Measurements from ENCODE around the gene FMO3.

Gene FMO3

GRCh38 chr1:171062902-171063301 is 27.8 kb upstream of the FMO3 start:
- no peaks in the 10 kb centered on the region for H3K9me3 ChIP-seq
- H3K27me3 ChIP-seq = no peaks in the 10 kb centered on the region
- no peaks in the 10 kb centered on the region for H3K4me1 ChIP-seq (ENCODE audit: control insufficient read depth in 1 of 2, insufficient read depth in 1 of 2, low read depth in 1 of 2, low read length in 1 of 2)
- TF ChIP-seq CTCF (IDR thresholded peaks at IDR 0.05) = no peak
- H3K4me3 ChIP-seq (ENCODE audit: low read depth in 1 of 2, low read length in 1 of 2) = no peak overlapping the region
- no peaks in the 10 kb centered on the region for H3K36me3 ChIP-seq
- no peak overlapping the region for H3K27ac ChIP-seq

GRCh38 chr1:171075041-171075440 is 15.7 kb upstream of the FMO3 start:
- no peaks in the 10 kb centered on the region for H3K4me1 ChIP-seq (ENCODE audit: control insufficient read depth in 1 of 2, insufficient read depth in 1 of 2, low read depth in 1 of 2, low read length in 1 of 2)
- TF ChIP-seq CTCF (IDR thresholded peaks at IDR 0.05) = no peak
- no peaks in the 10 kb centered on the region for H3K27me3 ChIP-seq
- no peak overlapping the region for H3K4me3 ChIP-seq (ENCODE audit: low read depth in 1 of 2, low read length in 1 of 2)
- no peaks in the 10 kb centered on the region for H3K9me3 ChIP-seq
- H3K36me3 ChIP-seq = no peaks in the 10 kb centered on the region
- no peak overlapping the region for H3K27ac ChIP-seq

GRCh38 chr1:171081314-171081753 is 9.4 kb upstream of the FMO3 start:
- Histone ChIP-seq H3K27me3 (no peaks in the 10 kb centered on the region), H3K36me3 (no peaks in the 10 kb centered on the region), H3K4me1 (ENCODE audit: control insufficient read depth in 1 of 2, insufficient read depth in 1 of 2, low read depth in 1 of 2, low read length in 1 of 2) (no peaks in the 10 kb centered on the region), H3K27ac (no peak overlapping the region), H3K4me3 (ENCODE audit: low read depth in 1 of 2, low read length in 1 of 2) (no peak overlapping the region), H3K9me3 (no peaks in the 10 kb centered on the region)
- TF ChIP-seq CTCF (IDR thresholded peaks at IDR 0.05) = no peak

GRCh38 chr1:171081763-171082201 is 8.9 kb upstream of the FMO3 start:
- no peaks in the 10 kb centered on the region for H3K4me1 ChIP-seq (ENCODE audit: control insufficient read depth in 1 of 2, insufficient read depth in 1 of 2, low read depth in 1 of 2, low read length in 1 of 2)
- H3K27me3 ChIP-seq = no peaks in the 10 kb centered on the region
- no peaks in the 10 kb centered on the region for H3K9me3 ChIP-seq
- H3K4me3 ChIP-seq (ENCODE audit: low read depth in 1 of 2, low read length in 1 of 2) = no peak overlapping the region
- no peak overlapping the region for H3K27ac ChIP-seq
- TF ChIP-seq CTCF (IDR thresholded peaks at IDR 0.05) = no peak
- H3K36me3 ChIP-seq = no peaks in the 10 kb centered on the region

GRCh38 chr1:171082606-171083005 is 8.1 kb upstream of the FMO3 start:
- Histone ChIP-seq H3K36me3 (no peaks in the 10 kb centered on the region), H3K27me3 (no peaks in the 10 kb centered on the region), H3K9me3 (no peaks in the 10 kb centered on the region), H3K4me1 (ENCODE audit: control insufficient read depth in 1 of 2, insufficient read depth in 1 of 2, low read depth in 1 of 2, low read length in 1 of 2) (no peaks in the 10 kb centered on the region), H3K27ac (no peak overlapping the region), H3K4me3 (ENCODE audit: low read depth in 1 of 2, low read length in 1 of 2) (no peak overlapping the region)
- no peak for TF ChIP-seq CTCF (IDR thresholded peaks at IDR 0.05)

GRCh38 chr1:171083222-171083621 is 7.5 kb upstream of the FMO3 start:
- H3K27ac ChIP-seq = no peak overlapping the region
- H3K4me3 ChIP-seq (ENCODE audit: low read depth in 1 of 2, low read length in 1 of 2) = no peak overlapping the region
- H3K9me3 ChIP-seq = no peaks in the 10 kb centered on the region
- no peaks in the 10 kb centered on the region for H3K27me3 ChIP-seq
- no peaks in the 10 kb centered on the region for H3K36me3 ChIP-seq
- no peak for TF ChIP-seq CTCF (IDR thresholded peaks at IDR 0.05)
- H3K4me1 ChIP-seq (ENCODE audit: control insufficient read depth in 1 of 2, insufficient read depth in 1 of 2, low read depth in 1 of 2, low read length in 1 of 2) = no peaks in the 10 kb centered on the region
